CD8-positive, alpha-beta memory T cell (primary cell): ENCODE data around the gene KRT82. TPM values are rescaled to one million over a fixed set of nuclear protein-coding genes. Genes with fewer than 3 reads are reported as not detected.
"Not testable (repeated sequence)": the region's sequence is repeated elsewhere in the genome, so short reads cannot be mapped to it uniquely, and the experiment has no call there.

Source experiments
- CTCF ChIA-PET: fragments of 350-600 bp; sonication (Branson Sonifier 250); formaldehyde crosslinking; loops from one replicate; lab custom pipeline; 2021; ENCODE audit warnings: antibody characterized with exemption; lab: Charles Lee
- POLR2A ChIA-PET: fragments of 350-600 bp; sonication (Branson Sonifier 250); formaldehyde crosslinking; loops from one replicate; lab custom pipeline; 2021; ENCODE audit warnings: antibody characterized with exemption; lab: Charles Lee
- DNase-seq, 5 donors: peaks; one replicate each; pipeline versions ENCODE4 v3.0.0 to v3.0.0-alpha.2; 2020 to 2022; ENCODE audit warnings: mixed read lengths in 1 of 5
- H3K27ac ChIP-seq: one replicate; pipeline ENCODE4 v1.7.0; 2013; ENCODE audit warnings: low read depth, mild to moderate bottlenecking, low read length, moderate library complexity
- H3K27me3 ChIP-seq: 2 replicates; pipeline ENCODE4 v1.7.0; 2013; ENCODE audit warnings: low read length, mild to moderate bottlenecking; ENCODE audit not compliant: insufficient read depth, poor library complexity, severe bottlenecking
- H3K36me3 ChIP-seq: 2 replicates; pipeline ENCODE4 v1.7.0; 2013; ENCODE audit warnings: mild to moderate bottlenecking, low read length, moderate library complexity; ENCODE audit not compliant: insufficient read depth
- H3K4me1 ChIP-seq: 2 replicates; pipeline ENCODE4 v1.7.0; 2013; ENCODE audit warnings: mild to moderate bottlenecking, low read length, moderate library complexity; ENCODE audit not compliant: insufficient read depth
- H3K4me3 ChIP-seq: 2 replicates; pipeline ENCODE4 v1.7.0; 2013; ENCODE audit warnings: mild to moderate bottlenecking, low read length
- H3K9me3 ChIP-seq: 2 replicates; pipeline ENCODE4 v1.7.0; 2013; ENCODE audit warnings: mild to moderate bottlenecking, low read length
- H3K27ac Mint-ChIP-seq, 8 donors: one replicate each; pipeline ENCODE4 v1.8.0; 2020 to 2021; ENCODE audit warnings: mixed read lengths in 8 of 8, mild to moderate bottlenecking in 6 of 8, inconsistent platforms in 3 of 8, moderate library complexity in 3 of 8
- H3K27me3 Mint-ChIP-seq, 2 donors: one replicate each; pipeline ENCODE4 v1.8.0; 2020 to 2021; ENCODE audit warnings: mixed read lengths in 2 of 2, mild to moderate bottlenecking in 1 of 2, moderate library complexity in 1 of 2
- H3K36me3 Mint-ChIP-seq, 3 donors: one replicate each; pipeline ENCODE4 v1.8.0; 2020 to 2021; ENCODE audit warnings: mixed read lengths in 3 of 3, inconsistent platforms in 1 of 3, mild to moderate bottlenecking in 1 of 3
- H3K4me1 Mint-ChIP-seq, 3 donors: one replicate each; pipeline ENCODE4 v1.8.0; 2020 to 2021; ENCODE audit warnings: mixed read lengths in 3 of 3, inconsistent platforms in 1 of 3, mild to moderate bottlenecking in 1 of 3
- H3K4me3 Mint-ChIP-seq, 7 donors: one replicate each; pipeline ENCODE4 v1.8.0; 2020 to 2021; ENCODE audit warnings: mixed read lengths in 7 of 7, mild to moderate bottlenecking in 6 of 7, moderate library complexity in 4 of 7, inconsistent platforms in 2 of 7
- H3K9me3 Mint-ChIP-seq, 5 donors: one replicate each; pipeline ENCODE4 v1.8.0; 2020 to 2022; ENCODE audit warnings: mixed read lengths in 5 of 5, mild to moderate bottlenecking in 3 of 5, moderate library complexity in 2 of 5, inconsistent platforms in 1 of 5
- polyA plus RNA-seq: library from polyadenylated mRNA; unstranded; fragments of 300-500 nt; fragmentation: Illumina TruSeq; gene quantifications from one replicate; pipeline ENCODE4 v1.2.3, GENCODE V29; 2021
- total RNA-seq, 2 experiments: library from RNA; stranded (reverse); gene quantifications; one replicate each; pipeline ENCODE4 v1.2.3, GENCODE V29; 2021

KRT82 gene
- total and polyA plus RNA-seq, 3 experiments from 2014 or later = not detected

GRCh38 chr12:52411815-52412214 is 5.7 kb upstream of the KRT82 start:
- Histone ChIP-seq H3K4me3 (no peak overlapping the region), H3K9me3 (no peaks in the 10 kb centered on the region), H3K27me3 (no peaks in the 10 kb centered on the region), H3K27ac (no peak overlapping the region), H3K36me3 (no peaks in the 10 kb centered on the region), H3K4me1 (no peaks in the 10 kb centered on the region)
- CTCF ChIA-PET = no interaction called here
- peaks cover 14 to 49% of the 10 kb centered on the region in 2 donors for H3K27me3 Mint-ChIP-seq
- no peak overlapping the region for H3K4me3 Mint-ChIP-seq
- no peaks in the 10 kb centered on the region for H3K9me3 Mint-ChIP-seq
- no peaks in the 10 kb centered on the region for H3K4me1 Mint-ChIP-seq
- POLR2A ChIA-PET = no interaction called here
- no peak overlapping the region for H3K27ac Mint-ChIP-seq
- DNase-seq = no peak
- no peaks in the 10 kb centered on the region for H3K36me3 Mint-ChIP-seq

DNA sequence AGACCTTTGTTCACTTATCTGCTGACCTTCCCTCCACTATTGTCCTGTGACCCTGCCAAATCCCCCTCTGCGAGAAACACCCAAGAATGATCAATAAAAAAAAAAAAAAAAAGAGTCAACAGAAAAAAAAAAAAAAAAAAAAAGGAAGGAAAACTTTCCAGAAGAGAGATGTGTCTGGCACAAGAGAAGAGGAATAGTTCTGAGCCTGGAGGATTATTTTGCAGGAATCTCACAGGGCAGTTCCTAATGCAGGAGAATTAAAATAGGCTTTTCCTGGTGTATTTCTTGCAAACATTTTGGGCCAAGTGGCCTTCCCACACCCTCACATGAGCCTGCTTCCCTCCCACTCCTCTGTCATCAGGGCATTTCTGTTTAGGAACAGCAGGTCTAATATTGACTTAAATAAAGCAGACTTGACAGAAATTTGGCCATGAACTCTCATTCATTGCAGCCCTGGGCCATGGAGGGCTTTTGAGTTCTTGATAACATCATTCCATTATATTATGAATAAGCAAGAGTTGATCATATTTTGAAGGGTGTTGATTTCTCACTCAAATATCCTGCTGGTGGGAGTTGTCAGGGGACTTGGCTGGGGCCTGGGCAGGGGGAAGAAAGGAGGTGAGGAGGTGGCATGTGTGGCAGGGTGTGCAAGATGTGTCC is 4.6 kb upstream of the KRT82 start:
- H3K4me3 Mint-ChIP-seq, DNase-seq, H3K9me3 Mint-ChIP-seq, H3K27me3 ChIP-seq, CTCF ChIA-PET, H3K4me1 Mint-ChIP-seq, H3K27ac ChIP-seq, H3K4me1 ChIP-seq, H3K4me3 ChIP-seq, H3K36me3 Mint-ChIP-seq, H3K27ac Mint-ChIP-seq, POLR2A ChIA-PET, H3K9me3 ChIP-seq, H3K36me3 ChIP-seq: not testable (repeated sequence)
- peaks cover 14 to 48% of the 10 kb centered on the region in 2 donors for H3K27me3 Mint-ChIP-seq

GRCh38 chr12:52407918-52408317 is 1.8 kb upstream of the KRT82 start:
- Histone ChIP-seq H3K9me3 (no peaks in the 10 kb centered on the region), H3K27ac (no peak overlapping the region), H3K4me1 (no peaks in the 10 kb centered on the region), H3K4me3 (no peak overlapping the region), H3K36me3 (no peaks in the 10 kb centered on the region), H3K27me3 (no peaks in the 10 kb centered on the region)
- Mint-ChIP-seq H3K27me3 (peaks cover 12 to 42% of the 10 kb centered on the region in 2 donors), H3K4me1 (no peaks in the 10 kb centered on the region), H3K27ac (no peak overlapping the region), H3K4me3 (no peak overlapping the region), H3K9me3 (no peaks in the 10 kb centered on the region), H3K36me3 (no peaks in the 10 kb centered on the region)
- CTCF ChIA-PET = no interaction called here
- POLR2A ChIA-PET = no interaction called here
- no peak for DNase-seq

DNA sequence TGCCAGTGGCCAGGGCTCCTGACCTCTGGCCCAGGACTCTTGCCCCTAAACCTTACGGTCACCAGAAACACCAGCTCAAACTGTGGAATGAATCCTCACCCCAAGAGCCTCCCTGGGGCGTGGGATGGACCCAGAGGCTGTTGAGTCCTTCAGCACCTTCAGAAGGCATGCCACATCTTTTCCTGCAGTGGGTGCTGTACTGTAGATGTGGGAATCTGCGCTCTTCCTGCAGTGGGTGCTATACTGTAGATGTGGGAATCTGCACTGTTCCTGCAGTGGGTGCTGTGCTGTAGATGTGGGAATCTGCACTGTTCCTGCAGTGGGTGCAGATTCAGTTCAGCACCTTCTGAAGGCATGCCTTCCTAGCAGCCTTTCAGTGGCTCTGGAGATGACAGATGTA is 1.2 kb downstream of the KRT82 start:
- Histone ChIP-seq H3K27me3 (no peaks in the 10 kb centered on the region), H3K9me3 (no peaks in the 10 kb centered on the region), H3K36me3 (no peaks in the 10 kb centered on the region), H3K4me3 (no peak overlapping the region), H3K27ac (no peak overlapping the region), H3K4me1 (no peaks in the 10 kb centered on the region)
- POLR2A ChIA-PET = no interaction called here
- H3K27ac Mint-ChIP-seq = no peak overlapping the region
- no peak overlapping the region for H3K4me3 Mint-ChIP-seq
- H3K9me3 Mint-ChIP-seq = no peaks in the 10 kb centered on the region
- no peaks in the 10 kb centered on the region for H3K4me1 Mint-ChIP-seq
- no peak for DNase-seq
- H3K36me3 Mint-ChIP-seq = no peaks in the 10 kb centered on the region
- CTCF ChIA-PET = no interaction called here
- H3K27me3 Mint-ChIP-seq = peaks cover 3 to 31% of the 10 kb centered on the region in 2 donors

- no peak overlapping the region for H3K27ac ChIP-seq
- no peak for DNase-seq
- H3K27ac Mint-ChIP-seq = no peak overlapping the region
- no peaks in the 10 kb centered on the region for H3K9me3 ChIP-seq
- H3K9me3 Mint-ChIP-seq = no peaks in the 10 kb centered on the region
- H3K27me3 ChIP-seq = no peaks in the 10 kb centered on the region
- H3K4me1 Mint-ChIP-seq = no peaks in the 10 kb centered on the region
- CTCF ChIA-PET = no interaction called here
- H3K36me3 ChIP-seq = no peaks in the 10 kb centered on the region
- no peak overlapping the region for H3K4me3 ChIP-seq
- H3K27me3 Mint-ChIP-seq = peaks cover 3 to 29% of the 10 kb centered on the region in 2 donors
- POLR2A ChIA-PET = no interaction called here
- H3K36me3 Mint-ChIP-seq = no peaks in the 10 kb centered on the region
- no peak overlapping the region for H3K4me3 Mint-ChIP-seq
- no peaks in the 10 kb centered on the region for H3K4me1 ChIP-seq
Observed at GRCh38 chr12:52403561-52403960, 2.6 kb downstream of the KRT82 start.

- Histone ChIP-seq H3K4me3 (no peak overlapping the region), H3K36me3 (no peaks in the 10 kb centered on the region), H3K4me1 (no peaks in the 10 kb centered on the region), H3K27me3 (no peaks in the 10 kb centered on the region), H3K9me3 (no peaks in the 10 kb centered on the region), H3K27ac (no peak overlapping the region)
- no peak overlapping the region for H3K27ac Mint-ChIP-seq
- H3K27me3 Mint-ChIP-seq = peaks cover 3 to 24% of the 10 kb centered on the region in 2 donors
- POLR2A ChIA-PET = no interaction called here
- H3K4me1 Mint-ChIP-seq = no peaks in the 10 kb centered on the region
- CTCF ChIA-PET = no interaction called here
- no peak for DNase-seq
- H3K9me3 Mint-ChIP-seq = no peaks in the 10 kb centered on the region
- no peak overlapping the region for H3K4me3 Mint-ChIP-seq
- H3K36me3 Mint-ChIP-seq = no peaks in the 10 kb centered on the region
Observed at GRCh38 chr12:52402873-52403540, 3.1 kb downstream of the KRT82 start.

- Histone ChIP-seq H3K27me3 (no peaks in the 10 kb centered on the region), H3K4me3 (no peak overlapping the region), H3K27ac (no peak overlapping the region), H3K9me3 (no peaks in the 10 kb centered on the region), H3K4me1 (no peaks in the 10 kb centered on the region), H3K36me3 (no peaks in the 10 kb centered on the region)
- H3K27ac Mint-ChIP-seq = peak overlapping the region in 1 of 8 donors; percentile 49
- ChIA-PET POLR2A (no interaction called here), CTCF (no interaction called here)
- no peak for DNase-seq
- no peaks in the 10 kb centered on the region for H3K9me3 Mint-ChIP-seq
- no peaks in the 10 kb centered on the region for H3K4me1 Mint-ChIP-seq
- H3K36me3 Mint-ChIP-seq = no peaks in the 10 kb centered on the region
- no peak overlapping the region for H3K4me3 Mint-ChIP-seq
- H3K27me3 Mint-ChIP-seq = peaks cover 3 to 23% of the 10 kb centered on the region in 2 donors
Observed at GRCh38 chr12:52402377-52402776, 3.8 kb downstream of the KRT82 start.

GRCh38 chr12:52401926-52402325 is 4.2 kb downstream of the KRT82 start:
- CTCF ChIA-PET = no interaction called here
- H3K4me1 Mint-ChIP-seq = no peaks in the 10 kb centered on the region
- H3K27me3 Mint-ChIP-seq = peaks cover 1 to 23% of the 10 kb centered on the region in 2 donors
- Histone ChIP-seq H3K4me3 (no peak overlapping the region), H3K36me3 (no peaks in the 10 kb centered on the region), H3K4me1 (no peaks in the 10 kb centered on the region), H3K27me3 (no peaks in the 10 kb centered on the region), H3K27ac (no peak overlapping the region), H3K9me3 (no peaks in the 10 kb centered on the region)
- no peak overlapping the region for H3K4me3 Mint-ChIP-seq
- no peaks in the 10 kb centered on the region for H3K9me3 Mint-ChIP-seq
- DNase-seq = no peak
- H3K27ac Mint-ChIP-seq = no peak overlapping the region
- POLR2A ChIA-PET = interaction anchor here (0.5 kb wide), 1 partner anchor 239 kb away, joined by 4 read pairs; no protein-coding TSS in a partner anchor
- no peaks in the 10 kb centered on the region for H3K36me3 Mint-ChIP-seq
